SHP77 treated with DMSO at 0.1 percent for 48 hours (cell line): Measurements from ENCODE around the gene ROR2.

Experiments
- DNase-seq: peaks from one replicate; lab custom pipeline; 2025; lab: John Stamatoyannopoulos, UW

ROR2 gene

DNA sequence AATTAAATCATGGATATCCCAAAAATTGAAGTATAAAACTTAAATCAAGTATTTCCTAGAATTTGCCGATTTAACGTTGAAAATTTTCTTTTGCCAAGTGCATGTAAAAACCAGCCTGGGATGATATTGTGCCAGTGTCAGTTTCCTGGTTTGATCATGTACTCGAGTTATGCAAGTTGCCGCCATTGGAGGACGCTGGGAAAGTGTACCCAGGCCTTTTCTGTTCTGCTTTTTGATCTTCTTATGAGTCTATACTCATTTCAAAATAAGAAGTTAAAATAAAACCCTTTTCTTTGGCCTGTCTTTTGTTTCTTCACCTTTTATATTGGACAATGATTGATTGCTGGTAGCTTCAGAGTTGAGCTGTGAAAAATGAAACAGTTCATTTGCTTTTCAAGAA is 433.3 kb downstream of the ROR2 start:
- no peak for DNase-seq

GRCh38 chr9:91516081-91516480 is 433.9 kb downstream of the ROR2 start:
- no peak for DNase-seq

- no peak for DNase-seq
These were observed 434.8 kb downstream of the ROR2 start for GRCh38 chr9:91515074-91515687.
